ENCODE results near the gene EIF2B5. TPM values are rescaled to one million over a fixed set of nuclear protein-coding genes. Genes with fewer than 3 reads are reported as not detected.
"Not testable (repeated sequence)": the region's sequence is repeated elsewhere in the genome, so short reads cannot be mapped to it uniquely, and the experiment has no call there.

Gene EIF2B5
- 10 to 100 TPM; 55.1 to 55.4 TPM for total RNA-seq

DNA sequence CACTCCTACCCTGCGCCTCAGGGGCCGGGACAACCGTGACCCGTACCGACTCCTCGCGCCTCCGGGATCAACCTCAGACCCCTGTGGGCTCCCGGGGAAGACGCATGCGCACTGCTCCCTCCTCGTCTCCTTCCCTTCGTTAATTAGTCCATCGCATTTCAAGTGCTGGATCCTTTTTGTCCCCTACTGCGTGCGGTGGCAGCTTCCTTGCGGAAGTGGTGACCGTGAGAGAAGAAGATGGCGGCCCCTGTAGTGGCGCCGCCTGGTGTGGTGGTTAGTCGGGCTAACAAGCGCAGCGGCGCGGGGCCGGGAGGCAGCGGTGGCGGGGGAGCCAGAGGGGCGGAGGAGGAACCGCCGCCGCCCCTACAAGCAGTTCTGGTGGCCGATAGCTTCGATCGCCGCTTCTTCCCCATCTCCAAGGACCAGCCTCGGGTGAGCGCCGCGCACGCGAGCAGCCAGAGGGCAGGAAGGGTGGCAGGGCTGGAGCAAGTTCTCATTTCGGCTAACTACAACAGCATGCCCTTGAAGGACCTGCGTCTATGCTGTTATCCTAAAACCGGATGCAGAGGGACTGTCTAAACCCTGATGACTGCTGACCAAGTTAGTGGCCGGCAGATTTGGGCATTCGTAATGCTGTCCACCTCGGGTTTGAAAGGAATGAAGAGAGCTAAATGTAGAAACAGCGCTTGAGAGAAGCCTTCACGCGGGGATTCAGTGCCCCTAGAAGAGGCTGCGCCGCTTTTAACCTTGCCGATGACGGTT lies at the start of gene EIF2B5:
Gene EIF2B5, plus strand, starts transcription at position 210 of the 762 bp plus-strand sequence. Its CDS starts 28 bp downstream, at position 238.
- peak within 1 kb of the TSS; percentile 87 for H3K4me3 Mint-ChIP-seq
- H3K27me3 Mint-ChIP-seq (ENCODE audit: low read depth), result no peaks in the 10 kb centered on the region
- DNase-seq (peak; percentile 90), ATAC-seq (peak; percentile 92)
- H3K9me3 Mint-ChIP-seq (ENCODE audit: insufficient read depth), result no peaks in the 10 kb centered on the region
- H3K27ac Mint-ChIP-seq, result peak within 1 kb of the TSS; percentile 88
- ChIA-PET POLR2A (interaction anchor here (0.6 to 1.4 kb wide), 4 partner anchors 9 to 51 kb away, joined by 3 to 10 read pairs (median 4); partner anchors contain the start of gene ABCF3), CTCF (interaction anchor here (1.1 to 2.6 kb wide), 6 partner anchors 39 to 250 kb away, joined by 3 to 11 read pairs (median 4); partner anchors contain the start of genes ABCC5, AP2M1 and EEF1AKMT4)
- H3K36me3 Mint-ChIP-seq (ENCODE audit: low read depth), result peaks cover 24% of the 10 kb centered on the region
- peaks cover 30% of the 10 kb centered on the region for H3K4me1 Mint-ChIP-seq (ENCODE audit: low read depth)

GRCh38 chr3:184085389-184085852 lies 49.7 kb upstream of the EIF2B5 start:
- Mint-ChIP-seq H3K4me3 (no peak overlapping the region), H3K4me1 (ENCODE audit: low read depth) (peaks cover 10% of the 10 kb centered on the region), H3K9me3 (ENCODE audit: insufficient read depth) (peaks cover 16% of the 10 kb centered on the region), H3K27me3 (ENCODE audit: low read depth) (no peaks in the 10 kb centered on the region), H3K36me3 (ENCODE audit: low read depth) (peaks cover 6% of the 10 kb centered on the region), H3K27ac (peak overlapping the region; percentile 45)
- peak; percentile 65 for ATAC-seq
- DNase-seq, result no peak
- ChIA-PET POLR2A (no interaction called here), CTCF (no interaction called here)

DNA sequence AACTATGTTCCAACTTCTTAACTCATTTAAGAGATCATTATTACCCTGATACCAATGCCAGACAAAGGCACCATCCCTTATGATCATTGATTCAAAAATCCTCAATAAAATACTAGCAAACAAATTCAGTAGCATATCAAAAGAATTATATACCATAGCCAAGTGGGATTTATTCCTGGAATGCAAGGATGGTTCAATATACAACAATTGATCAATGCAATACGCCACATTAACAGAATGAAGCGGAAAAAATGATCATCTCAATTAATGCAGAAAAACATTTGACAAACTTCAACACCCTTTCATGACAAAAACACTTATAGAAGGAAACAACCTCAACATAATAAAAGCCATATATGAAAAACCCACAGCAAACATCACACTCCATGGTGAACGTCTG lies 43.0 kb upstream of the EIF2B5 start:
- Mint-ChIP-seq H3K27ac (no peak overlapping the region), H3K9me3 (ENCODE audit: insufficient read depth) (peaks cover 15% of the 10 kb centered on the region), H3K27me3 (ENCODE audit: low read depth) (no peaks in the 10 kb centered on the region), H3K4me3 (no peak overlapping the region), H3K36me3 (ENCODE audit: low read depth) (peaks cover 2% of the 10 kb centered on the region), H3K4me1 (ENCODE audit: low read depth) (no peaks in the 10 kb centered on the region)
- POLR2A ChIA-PET, result no interaction called here
- ATAC-seq (no peak), DNase-seq (no peak)
- CTCF ChIA-PET, result no interaction called here

DNA sequence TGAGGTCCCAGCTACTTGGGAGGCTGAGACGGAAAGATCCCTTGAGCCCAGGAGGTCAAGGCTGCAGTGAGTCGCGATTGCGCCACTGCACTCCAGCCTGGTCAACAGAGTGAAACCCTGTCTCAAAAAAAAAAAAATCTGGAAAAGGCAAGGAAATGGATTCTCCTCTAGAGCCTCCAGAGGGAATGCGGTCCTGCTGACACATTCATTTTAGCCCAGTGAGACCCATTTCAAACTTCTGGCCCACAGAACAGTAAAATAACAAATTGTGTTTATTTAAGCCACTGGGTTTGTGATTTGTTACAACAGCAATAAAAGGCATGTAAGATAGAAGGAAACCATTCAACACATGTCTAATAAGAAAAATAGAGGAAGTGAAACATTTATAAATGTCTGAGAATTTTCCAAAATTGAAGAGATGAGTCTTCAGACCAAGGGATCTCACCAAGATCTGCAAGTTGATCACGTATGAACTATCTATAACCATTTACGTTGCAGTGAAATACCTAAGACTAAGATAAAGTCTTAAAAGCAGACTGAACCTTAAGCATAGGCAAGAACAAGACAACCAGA lies 38.3 kb upstream of the EIF2B5 start, which contains the start of gene HTR3E:
Gene HTR3E, plus strand, starts transcription at position 254 of the 573 bp plus-strand sequence. CDS start 466 bp downstream, outside the sequence.
- POLR2A ChIA-PET, result no interaction called here
- H3K27me3 Mint-ChIP-seq (ENCODE audit: low read depth), result peaks cover 5% of the 10 kb centered on the region
- H3K27ac Mint-ChIP-seq, result no peak within 1 kb of the TSS
- ATAC-seq, result no peak
- no peak for DNase-seq
- H3K36me3 Mint-ChIP-seq (ENCODE audit: low read depth), result peaks cover 2% of the 10 kb centered on the region
- no peak within 1 kb of the TSS for H3K4me3 Mint-ChIP-seq
- CTCF ChIA-PET, result interaction anchor here (1.2 kb wide), 1 partner anchor 201 kb away, joined by 3 read pairs; no protein-coding TSS in a partner anchor
- H3K9me3 Mint-ChIP-seq (ENCODE audit: insufficient read depth), result peaks cover 9% of the 10 kb centered on the region
- H3K4me1 Mint-ChIP-seq (ENCODE audit: low read depth), result no peaks in the 10 kb centered on the region

GRCh38 chr3:184097556-184097955 lies 37.6 kb upstream of the EIF2B5 start:
- DNase-seq (no peak), ATAC-seq (no peak)
- peaks cover 2% of the 10 kb centered on the region for H3K36me3 Mint-ChIP-seq (ENCODE audit: low read depth)
- peaks cover 5% of the 10 kb centered on the region for H3K27me3 Mint-ChIP-seq (ENCODE audit: low read depth)
- ChIA-PET CTCF (interaction anchor here (1.2 kb wide), 1 partner anchor 202 kb away, joined by 3 read pairs; no protein-coding TSS in a partner anchor), POLR2A (no interaction called here)
- H3K4me3 Mint-ChIP-seq, result no peak overlapping the region
- H3K9me3 Mint-ChIP-seq (ENCODE audit: insufficient read depth), result peaks cover 4% of the 10 kb centered on the region
- H3K4me1 Mint-ChIP-seq (ENCODE audit: low read depth), result no peaks in the 10 kb centered on the region
- H3K27ac Mint-ChIP-seq, result no peak overlapping the region

GRCh38 chr3:184099806-184100686 lies 35.1 kb upstream of the EIF2B5 start:
- Mint-ChIP-seq H3K27me3 (ENCODE audit: low read depth) (peaks cover 5% of the 10 kb centered on the region), H3K4me1 (ENCODE audit: low read depth) (no peaks in the 10 kb centered on the region), H3K9me3 (ENCODE audit: insufficient read depth) (no peaks in the 10 kb centered on the region), H3K27ac (no peak overlapping the region), H3K4me3 (no peak overlapping the region), H3K36me3 (ENCODE audit: low read depth) (no peaks in the 10 kb centered on the region)
- no peak for DNase-seq
- POLR2A ChIA-PET, result no interaction called here
- CTCF ChIA-PET, result no interaction called here
- no peak for ATAC-seq

DNA sequence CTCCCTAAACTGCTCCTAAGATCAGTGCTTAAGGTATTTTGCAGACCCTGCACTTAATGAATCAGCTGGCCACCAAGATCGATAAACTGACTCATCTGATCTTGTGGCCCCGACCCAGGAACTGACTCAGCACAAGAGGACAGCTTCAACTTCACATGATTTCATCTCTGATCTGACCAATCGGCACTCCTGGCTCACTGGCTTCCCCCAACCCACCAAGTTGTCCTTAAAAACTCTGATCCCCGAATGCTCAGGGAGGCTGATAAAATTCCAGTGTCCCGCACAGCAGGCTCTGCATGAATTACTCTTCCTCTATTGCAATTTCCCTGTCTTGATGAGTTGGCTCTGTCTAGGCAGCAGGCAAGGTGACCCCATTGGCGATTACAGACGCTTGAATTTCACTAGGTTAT lies 24.8 kb upstream of the EIF2B5 start:
- Mint-ChIP-seq H3K4me3 (no peak overlapping the region), H3K9me3 (ENCODE audit: insufficient read depth) (no peaks in the 10 kb centered on the region), H3K36me3 (ENCODE audit: low read depth) (no peaks in the 10 kb centered on the region), H3K27me3 (ENCODE audit: low read depth) (peaks cover 8% of the 10 kb centered on the region), H3K4me1 (ENCODE audit: low read depth) (no peaks in the 10 kb centered on the region), H3K27ac (no peak overlapping the region)
- DNase-seq (no peak), ATAC-seq (no peak)
- ChIA-PET CTCF (no interaction called here), POLR2A (no interaction called here)

DNA sequence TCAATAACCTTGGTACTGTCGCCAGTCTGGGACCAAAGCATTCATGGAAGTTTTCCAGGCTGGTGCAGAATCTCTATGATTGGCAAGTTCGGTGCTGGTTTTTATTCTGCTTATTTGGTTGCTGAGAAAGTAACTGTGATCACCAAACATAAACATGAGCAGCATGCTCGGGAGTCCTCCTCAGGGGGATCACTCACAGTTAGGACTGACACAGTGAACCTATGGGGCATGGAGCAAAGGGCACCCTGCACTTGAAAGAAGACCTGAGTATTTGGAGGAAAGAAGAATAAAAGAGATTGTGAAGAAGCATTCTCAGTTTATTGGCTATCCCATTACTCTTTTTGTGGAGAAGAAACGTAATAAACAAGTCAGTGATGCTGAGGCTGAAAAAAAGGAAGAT lies 19.1 kb upstream of the EIF2B5 start:
- DNase-seq (no peak), ATAC-seq (no peak)
- ChIA-PET POLR2A (no interaction called here), CTCF (no interaction called here)
- Mint-ChIP-seq H3K9me3 (ENCODE audit: insufficient read depth) (no peaks in the 10 kb centered on the region), H3K4me3 (no peak overlapping the region), H3K27me3 (ENCODE audit: low read depth) (peaks cover 13% of the 10 kb centered on the region), H3K36me3 (ENCODE audit: low read depth) (no peaks in the 10 kb centered on the region), H3K4me1 (ENCODE audit: low read depth) (no peaks in the 10 kb centered on the region), H3K27ac (no peak overlapping the region)

- ATAC-seq (no peak), DNase-seq (no peak)
- peaks cover 13% of the 10 kb centered on the region for H3K27me3 Mint-ChIP-seq (ENCODE audit: low read depth)
- H3K9me3 Mint-ChIP-seq (ENCODE audit: insufficient read depth), result no peaks in the 10 kb centered on the region
- ChIA-PET POLR2A (no interaction called here), CTCF (no interaction called here)
- no peaks in the 10 kb centered on the region for H3K4me1 Mint-ChIP-seq (ENCODE audit: low read depth)
- no peak overlapping the region for H3K27ac Mint-ChIP-seq
- H3K4me3 Mint-ChIP-seq, result no peak overlapping the region
- H3K36me3 Mint-ChIP-seq (ENCODE audit: low read depth), result no peaks in the 10 kb centered on the region
These were observed 17.5 kb upstream of the EIF2B5 start for GRCh38 chr3:184117636-184118035.

DNA sequence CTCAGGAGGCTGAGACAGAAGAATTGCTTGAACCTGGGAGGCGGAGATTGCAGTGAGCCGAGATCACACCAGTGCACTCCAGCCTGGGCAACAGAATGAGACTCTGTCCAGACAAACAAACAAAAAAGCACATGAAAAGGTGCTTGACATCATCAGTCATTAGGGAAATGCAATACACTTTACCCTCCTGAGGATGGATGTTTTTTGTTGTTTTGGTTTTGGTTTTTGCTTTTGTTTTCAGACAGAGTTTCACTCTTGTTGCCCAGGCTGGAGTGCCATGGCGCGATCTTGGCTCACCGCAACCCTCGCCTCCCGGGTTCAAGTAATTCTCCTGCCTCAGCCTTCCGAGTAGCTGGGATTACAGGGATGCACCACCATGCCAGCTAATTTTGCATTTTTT lies 14.1 kb upstream of the EIF2B5 start:
- H3K4me1 Mint-ChIP-seq (ENCODE audit: low read depth); DNase-seq; H3K36me3 Mint-ChIP-seq (ENCODE audit: low read depth); H3K9me3 Mint-ChIP-seq (ENCODE audit: insufficient read depth); H3K27me3 Mint-ChIP-seq (ENCODE audit: low read depth); ATAC-seq; CTCF ChIA-PET; H3K4me3 Mint-ChIP-seq; POLR2A ChIA-PET; H3K27ac Mint-ChIP-seq: not testable (repeated sequence)

DNA sequence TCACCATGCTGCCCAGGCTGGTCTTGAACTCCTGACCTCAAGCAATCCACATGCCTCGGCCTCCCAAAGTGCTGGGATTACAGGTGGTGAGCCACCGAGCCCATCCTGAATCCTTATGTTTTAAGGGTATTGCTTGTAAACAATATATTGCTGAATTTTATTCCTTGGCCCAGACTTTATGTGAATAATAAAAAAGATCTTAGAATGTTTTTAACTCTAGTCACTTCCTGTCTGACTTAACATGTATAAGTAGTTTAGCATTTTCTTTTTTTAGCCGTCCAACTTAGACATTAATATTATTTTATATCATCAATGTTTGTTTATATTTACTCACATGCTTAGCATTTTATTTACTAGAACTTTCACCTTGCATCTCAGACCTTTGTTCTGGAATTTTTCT lies 9.2 kb upstream of the EIF2B5 start:
- no peak for ATAC-seq
- H3K4me3 Mint-ChIP-seq, result no peak overlapping the region
- ChIA-PET POLR2A (no interaction called here), CTCF (no interaction called here)
- DNase-seq, result no peak
- H3K9me3 Mint-ChIP-seq (ENCODE audit: insufficient read depth), result no peaks in the 10 kb centered on the region
- no peak overlapping the region for H3K27ac Mint-ChIP-seq
- no peaks in the 10 kb centered on the region for H3K36me3 Mint-ChIP-seq (ENCODE audit: low read depth)
- H3K27me3 Mint-ChIP-seq (ENCODE audit: low read depth), result no peaks in the 10 kb centered on the region
- H3K4me1 Mint-ChIP-seq (ENCODE audit: low read depth), result no peaks in the 10 kb centered on the region

Measured in activated CD8-positive, alpha-beta T cell treated with anti-CD3 and anti-CD28 coated beads, Interleukin-2, amount 10 ng/mL, durations not matched to agents 7 days and 5 days (primary cell).